H1 (cell line): ENCODE results near the gene NRSN1. TPM values are rescaled to one million over a fixed set of nuclear protein-coding genes. Genes with fewer than 3 reads are reported as not detected.

Source experiments
- CTCF ChIA-PET: fragments of 300-600 bp; sonication (Branson Sonifier 250); formaldehyde crosslinking; loops from one replicate; lab custom pipeline; 2021; ENCODE audit not compliant: partially characterized antibody; lab: Charles Lee
- POLR2A ChIA-PET: fragments of 300-600 bp; sonication (Branson Sonifier 250); formaldehyde crosslinking; loops from one replicate; lab custom pipeline; 2021; ENCODE audit warnings: inconsistent platforms; ENCODE audit not compliant: partially characterized antibody; lab: Charles Lee
- DNase-seq, 2 experiments: peaks; one replicate each; pipeline versions ENCODE4 v3.0.0 to v3.0.0-alpha.2; 2010 to 2022; ENCODE audit warnings: low spot score in 2 of 2, low read depth in 1 of 2, mixed read lengths in 1 of 2
- FAIRE-seq: peaks from 2 replicates; lab custom pipeline; 2011; peaks lifted over from hg19 to GRCh38; lab: Jason Lieb, UNC
- H2AFZ ChIP-seq: 2 replicates; pipeline ENCODE4 v1.8.1; 2012; ENCODE audit warnings: low read length, inconsistent platforms
- H2AK5ac ChIP-seq: 2 replicates; pipeline ENCODE4 v1.6.1; 2013; ENCODE audit warnings: low read depth, low read length
- H2BK120ac ChIP-seq: replicated peaks from 2 replicates; pipeline ENCODE3; 2013; ENCODE audit warnings: low read depth, low read length, inconsistent platforms
- H2BK12ac ChIP-seq: 2 replicates; pipeline ENCODE4 v1.6.1; 2013; ENCODE audit warnings: low read depth, low read length
- H2BK15ac ChIP-seq: 2 replicates; pipeline ENCODE4 v1.6.1; 2013; ENCODE audit warnings: low read length
- H2BK20ac ChIP-seq: 2 replicates; pipeline ENCODE4 v1.6.1; 2013; ENCODE audit warnings: low read length
- H2BK5ac ChIP-seq: 2 replicates; pipeline ENCODE4 v1.6.1; 2013; ENCODE audit warnings: low read depth, low read length
- H3K14ac ChIP-seq: 2 replicates; pipeline ENCODE4 v1.6.1; 2013; ENCODE audit warnings: inconsistent platforms; ENCODE audit not compliant: insufficient read length
- H3K18ac ChIP-seq: 2 replicates; pipeline ENCODE4 v1.6.1; 2013; ENCODE audit warnings: low read length; ENCODE audit errors: extremely low read depth
- H3K23ac ChIP-seq: 2 replicates; pipeline ENCODE4 v1.6.1; 2013; ENCODE audit warnings: inconsistent platforms; ENCODE audit not compliant: insufficient read length
- H3K23me2 ChIP-seq: 2 replicates; pipeline ENCODE4 v1.6.1; 2013; ENCODE audit warnings: low read depth, low read length
- H3K27ac ChIP-seq: 2 replicates; pipeline ENCODE4 v1.6.1; 2011; ENCODE audit warnings: low read depth, low read length, inconsistent platforms
- H3K27me3 ChIP-seq, 4 experiments: replicated peaks in 1 of 4; 1 replicate in 1 of 4; 2 replicates in 3 of 4; pipeline versions ENCODE4 v1.6.1 to v1.8.1; 2011 to 2013; ENCODE audit warnings: low read length in 3 of 4, mild to moderate bottlenecking in 3 of 4, inconsistent platforms in 2 of 4, mixed read lengths in 2 of 4, moderate library complexity in 1 of 4; ENCODE audit not compliant: control insufficient read depth in 3 of 4, insufficient read depth in 3 of 4; ENCODE audit errors: extremely low read depth in 1 of 4
- H3K36me3 ChIP-seq, 4 experiments: 2 replicates each; pipeline versions ENCODE4 v1.6.1 to v1.8.1; 2011 to 2013; ENCODE audit warnings: mild to moderate bottlenecking in 4 of 4, low read length in 3 of 4, moderate library complexity in 2 of 4, control low read depth in 1 of 4, inconsistent platforms in 1 of 4; ENCODE audit not compliant: insufficient read depth in 4 of 4, control insufficient read depth in 2 of 4
- H3K4ac ChIP-seq: replicated peaks from 2 replicates; pipeline ENCODE3; 2013; ENCODE audit warnings: low read length, low read depth, mixed read lengths, inconsistent platforms; ENCODE audit not compliant: insufficient read length
- H3K4me1 ChIP-seq, 4 experiments: replicated peaks in 1 of 4; 1 replicate in 1 of 4; 2 replicates in 3 of 4; pipeline versions ENCODE4 v1.6.1 to v1.8.1; 2011 to 2013; ENCODE audit warnings: low read length in 3 of 4, inconsistent platforms in 2 of 4, mixed read lengths in 1 of 4; ENCODE audit not compliant: insufficient read depth in 4 of 4, control insufficient read depth in 3 of 4
- H3K4me2 ChIP-seq, 2 experiments: 2 replicates each; pipeline versions ENCODE4 v1.6.1 to v1.8.1; 2011 to 2013; ENCODE audit warnings: low read depth in 2 of 2, low read length in 2 of 2, control low read depth in 1 of 2, inconsistent platforms in 1 of 2, mild to moderate bottlenecking in 1 of 2; ENCODE audit not compliant: insufficient read depth in 1 of 2
- H3K4me3 ChIP-seq, 4 experiments: fragments of 200-600, 300-600 bp in 1 of 4; sonication (generic), shearing (Covaris generic), sonication (Bioruptor Twin) in 1 of 4; 2 replicates each; pipeline versions ENCODE4 v1.5.1 to v1.8.1; 2011 to 2016; ENCODE audit warnings: low read length in 4 of 4, low read depth in 3 of 4, control low read depth in 2 of 4, inconsistent platforms in 2 of 4, mild to moderate bottlenecking in 2 of 4, mixed read lengths in 1 of 4, moderate library complexity in 1 of 4; ENCODE audit not compliant: insufficient read depth in 2 of 4; ENCODE audit errors: extremely low read depth in 1 of 4
- H3K56ac ChIP-seq: replicated peaks from 2 replicates; pipeline ENCODE3; 2013; ENCODE audit warnings: low read depth, mild to moderate bottlenecking, mixed read lengths, low read length, inconsistent platforms; ENCODE audit not compliant: insufficient read length
- H3K79me1 ChIP-seq: 2 replicates; pipeline ENCODE4 v1.6.1; 2013; ENCODE audit warnings: low read depth, low read length, control low read depth
- H3K79me2 ChIP-seq, 2 experiments: 2 replicates each; pipeline versions ENCODE4 v1.6.1 to v1.8.1; 2012 to 2013; ENCODE audit warnings: low read length in 2 of 2, mild to moderate bottlenecking in 2 of 2, inconsistent platforms in 1 of 2; ENCODE audit not compliant: insufficient read depth in 2 of 2, control insufficient read depth in 1 of 2
- H3K9ac ChIP-seq, 4 experiments: replicated peaks in 1 of 4; 1 replicate in 1 of 4; 2 replicates in 3 of 4; pipeline versions ENCODE4 v1.6.1 to v1.8.1; 2011 to 2013; ENCODE audit warnings: low read depth in 3 of 4, low read length in 3 of 4, control low read depth in 2 of 4, mild to moderate bottlenecking in 2 of 4, moderate library complexity in 2 of 4, inconsistent platforms in 1 of 4; ENCODE audit errors: extremely low read depth in 1 of 4
- H3K9me3 ChIP-seq, 2 experiments: 2 replicates each; pipeline versions ENCODE4 v1.6.1 to v1.8.1; 2012 to 2013; ENCODE audit warnings: mild to moderate bottlenecking in 2 of 2, moderate library complexity in 2 of 2, control low read depth in 1 of 2, inconsistent platforms in 1 of 2, low read depth in 1 of 2, low read length in 1 of 2, mixed read lengths in 1 of 2; ENCODE audit not compliant: insufficient read depth in 2 of 2
- H4K20me1 ChIP-seq, 2 experiments: replicated peaks in 1 of 2; 2 replicates each; pipeline versions ENCODE3 to v1.8.1; 2011 to 2013; ENCODE audit warnings: inconsistent platforms in 2 of 2, low read length in 2 of 2, mild to moderate bottlenecking in 1 of 2; ENCODE audit not compliant: insufficient read depth in 2 of 2, control insufficient read depth in 1 of 2
- H4K5ac ChIP-seq: 2 replicates; pipeline ENCODE4 v1.6.1; 2013; ENCODE audit warnings: low read length, low read depth, mixed read lengths, inconsistent platforms; ENCODE audit not compliant: insufficient read length
- H4K8ac ChIP-seq: 2 replicates; pipeline ENCODE4 v1.8.0; 2013; ENCODE audit warnings: mild to moderate bottlenecking, moderate library complexity, low read length, inconsistent platforms; ENCODE audit not compliant: insufficient read depth; ENCODE audit errors: extremely low read depth
- H4K91ac ChIP-seq: replicated peaks from 2 replicates; pipeline ENCODE3; 2013; ENCODE audit warnings: low read length, mixed read lengths, inconsistent platforms; ENCODE audit not compliant: insufficient read length
- ATF2 ChIP-seq: IDR thresholded peaks from 2 replicates; pipeline ENCODE4 v1.6.1; 2012; ENCODE audit warnings: low read length, inconsistent platforms
- BCL11A ChIP-seq, 2 experiments: IDR thresholded peaks; one replicate each; pipeline ENCODE4 v1.6.1; 2011; ENCODE audit warnings: low read depth in 2 of 2, low read length in 2 of 2, mild to moderate bottlenecking in 2 of 2
- CHD1 ChIP-seq: IDR thresholded peaks from 2 replicates; pipeline ENCODE4 v1.6.1; 2012; ENCODE audit warnings: low read depth, low read length, improper control_type of control experiment
- GTF2F1 ChIP-seq: IDR thresholded peaks from 2 replicates; pipeline ENCODE4 v1.6.1; 2012; ENCODE audit warnings: low read depth, low read length, improper control_type of control experiment, borderline replicate concordance
- HDAC6 ChIP-seq: IDR thresholded peaks from one replicate; pipeline ENCODE4 v1.7.1; 2012; ENCODE audit warnings: low read depth, mild to moderate bottlenecking, inconsistent platforms, low read length, moderate library complexity
- JUND ChIP-seq: IDR thresholded peaks from 2 replicates; pipeline ENCODE4 v1.6.1; 2011; ENCODE audit warnings: mild to moderate bottlenecking, improper control_type of control experiment, low read length
- KDM5A ChIP-seq: fragments of 200-600 bp; IDR thresholded peaks from 2 replicates; pipeline ENCODE4 v1.7.1; 2012; ENCODE audit warnings: mild to moderate bottlenecking, low read length, inconsistent platforms, mixed read lengths
- MAFK ChIP-seq: IDR thresholded peaks from 2 replicates; pipeline ENCODE4 v1.6.1; 2012; ENCODE audit warnings: low read depth, mild to moderate bottlenecking, improper control_type of control experiment, low read length
- RBBP5 ChIP-seq: IDR thresholded peaks from 2 replicates; pipeline ENCODE4 v1.7.1; 2012; ENCODE audit warnings: low read depth, mild to moderate bottlenecking, inconsistent platforms, low read length, moderate library complexity, borderline replicate concordance
- SP4 ChIP-seq: IDR thresholded peaks from 2 replicates; pipeline ENCODE4 v1.6.1; 2012; ENCODE audit warnings: low read length, inconsistent platforms
- WGBS, 2 experiments: shearing (Covaris generic) in 1 of 2; methylation state at CpG; one replicate each; pipeline versions ENCODE4 v1.1.6 to v1.1.7; 2013 to 2015; ENCODE audit warnings: low lambda C conversion rate in 2 of 2, mixed read lengths in 2 of 2, inconsistent platforms in 1 of 2, low coverage in 1 of 2, missing lambda C conversion rate in 1 of 2; ENCODE audit not compliant: insufficient replicate concordance in 2 of 2, insufficient coverage in 1 of 2, insufficient read length in 1 of 2; ENCODE audit errors: extremely low coverage in 1 of 2, missing lambda C conversion rate in 1 of 2; 5-methylcytosine and 5-hydroxymethylcytosine counted together
- polyA plus RNA-seq, 7 experiments: library from polyadenylated mRNA; depleted of rRNA in 3 of 7; stranded (reverse) in 5 of 7; unstranded in 2 of 7; fragments of >200 nt in 5 of 7; fragments of 200-250 nt in 2 of 7; gene quantifications; 1 replicate in 5 of 7; 2 replicates in 1 of 7; 4 replicates in 1 of 7; pipeline versions ENCODE4 v1.2.1 to v1.2.3, GENCODE V29; 2011 to 2013; ENCODE audit warnings: missing spikeins in 2 of 7, mixed read lengths in 2 of 7
- total RNA-seq: library from RNA; stranded (reverse); fragmentation: NEBNext Ultra II Directional; extraction: Animal tissue kit (Norgen Biotek cat#: 25700); gene quantifications from 2 replicates; pipeline ENCODE4 v1.2.1, GENCODE V29; 2021

Gene NRSN1
- total and polyA plus RNA-seq, 2 of the 8 experiments (the other 6 are each of a cell fraction or from before 2014, with no cell fraction given) = 0.15 to 0.78 TPM

DNA sequence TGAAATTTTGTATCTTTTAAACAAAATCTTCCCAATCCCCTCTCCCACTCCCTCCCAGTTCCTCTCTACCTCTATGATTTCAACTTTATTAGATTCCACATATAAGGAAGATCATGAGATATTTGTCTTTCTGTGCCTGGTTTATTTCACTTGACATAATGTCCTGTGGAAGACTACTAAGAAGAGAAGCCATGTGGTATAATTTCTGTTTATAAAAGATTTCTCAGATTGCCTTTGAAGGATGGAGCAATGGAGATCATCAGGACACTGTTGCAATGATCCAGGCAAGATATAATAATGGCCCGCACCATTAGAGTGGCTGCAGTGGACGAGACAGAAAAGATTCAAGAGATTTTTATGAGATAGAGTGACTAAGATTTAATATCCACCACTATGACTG lies 13.1 kb downstream of the NRSN1 start:
- H3K18ac ChIP-seq = no peak overlapping the region
- H2AK5ac ChIP-seq = no peak overlapping the region
- no peak overlapping the region for H3K4ac ChIP-seq
- FAIRE-seq = no peak
- H2BK120ac ChIP-seq = no peak overlapping the region
- H3K79me1 ChIP-seq = no peaks in the 10 kb centered on the region
- no peak overlapping the region for H2BK12ac ChIP-seq
- ChIA-PET CTCF (interaction anchor here (1.0 kb wide), 1 partner anchor 8 kb away, joined by 3 read pairs; no protein-coding TSS in a partner anchor), POLR2A (no interaction called here)
- H3K4me2 ChIP-seq = no peak overlapping the region
- TF ChIP-seq CHD1 (no peak), ATF2 (no peak), BCL11A (IDR thresholded peaks at IDR 0.05; ENCODE audit: low read depth in 2 of 2, low read length in 2 of 2) (no peak), RBBP5 (no peak), HDAC6 (no peak), SP4 (no peak), MAFK (no peak), KDM5A (no peak), JUND (no peak), GTF2F1 (no peak)
- H4K20me1 ChIP-seq = no peaks in the 10 kb centered on the region
- H3K23ac ChIP-seq = no peak overlapping the region
- H3K27ac ChIP-seq = no peak overlapping the region
- no peak overlapping the region for H2BK5ac ChIP-seq
- no peak overlapping the region for H3K9ac ChIP-seq
- H3K9me3 ChIP-seq = no peaks in the 10 kb centered on the region; a peak in 1 of 4 replicates
- no peak overlapping the region for H4K5ac ChIP-seq
- no peak overlapping the region for H3K14ac ChIP-seq
- no peaks in the 10 kb centered on the region for H3K27me3 ChIP-seq
- H3K56ac ChIP-seq = no peak overlapping the region
- H2AFZ ChIP-seq = no peak overlapping the region
- H2BK20ac ChIP-seq = no peak overlapping the region
- no peak overlapping the region for H3K4me3 ChIP-seq
- H3K79me2 ChIP-seq = no peaks in the 10 kb centered on the region
- DNase-seq = no peak
- no peak overlapping the region for H2BK15ac ChIP-seq
- H3K23me2 ChIP-seq = no peaks in the 10 kb centered on the region
- no peaks in the 10 kb centered on the region for H3K4me1 ChIP-seq
- no peak overlapping the region for H4K8ac ChIP-seq
- WGBS, 2 experiments = 76% methylated on average over 2 of the region's 2 CpGs; no CpG with 5 or more reads in 1 of the 2 experiments
- H3K36me3 ChIP-seq = no peaks in the 10 kb centered on the region
- H4K91ac ChIP-seq = no peak overlapping the region
